Left ventricle myocardium superior (tissue), 1 donor: ENCODE measurements around the gene NYAP1. TPM values are rescaled to one million over a fixed set of nuclear protein-coding genes. Genes with fewer than 3 reads are reported as not detected.
"Not testable (repeated sequence)": the region's sequence is repeated elsewhere in the genome, so short reads cannot be mapped to it uniquely, and the experiment has no call there.

Experiments used
- ATAC-seq: fragments of 200-7000 bp; cut with Tn5 transposase; one replicate; pipeline ENCODE4 v1.9.1; 2020; ENCODE audit warnings: mild to moderate bottlenecking, moderate library complexity
- DNase-seq: peaks from one replicate; pipeline ENCODE4 v3.0.0-alpha.2; 2020
- intact Hi-C: fragments of 100-400 bp; cut with micrococcal nuclease; formaldehyde crosslinking; loops from one replicate; pipeline ENCODE4 v1.11.0; 2022
- long read RNA-seq: library from polyadenylated mRNA; unstranded; transcript quantifications from one replicate; pipeline ENCODE4 v2.0.0, GENCODE V29; 2021
- total RNA-seq: library from RNA; stranded (reverse); fragmentation: NEBNext Ultra II Directional; extraction: Animal tissue kit (Norgen Biotek cat#: 25700); gene quantifications from one replicate; pipeline ENCODE4 v1.2.1, GENCODE V29; 2021
- donor health status: DM: no; HTN: yes; CAD: no; lungs with severe emphysema.

NYAP1 gene
- 0.32 TPM for total RNA-seq
- long read RNA-seq, result 0 reads

- DNase-seq, result peak; percentile 73
Observed at GRCh38 chr7:100483722-100484672, at the start of gene NYAP1. Gene NYAP1, plus strand, starts transcription at chr7:100483927. Its CDS starts 1,385 bp downstream, at chr7:100485312.

DNA sequence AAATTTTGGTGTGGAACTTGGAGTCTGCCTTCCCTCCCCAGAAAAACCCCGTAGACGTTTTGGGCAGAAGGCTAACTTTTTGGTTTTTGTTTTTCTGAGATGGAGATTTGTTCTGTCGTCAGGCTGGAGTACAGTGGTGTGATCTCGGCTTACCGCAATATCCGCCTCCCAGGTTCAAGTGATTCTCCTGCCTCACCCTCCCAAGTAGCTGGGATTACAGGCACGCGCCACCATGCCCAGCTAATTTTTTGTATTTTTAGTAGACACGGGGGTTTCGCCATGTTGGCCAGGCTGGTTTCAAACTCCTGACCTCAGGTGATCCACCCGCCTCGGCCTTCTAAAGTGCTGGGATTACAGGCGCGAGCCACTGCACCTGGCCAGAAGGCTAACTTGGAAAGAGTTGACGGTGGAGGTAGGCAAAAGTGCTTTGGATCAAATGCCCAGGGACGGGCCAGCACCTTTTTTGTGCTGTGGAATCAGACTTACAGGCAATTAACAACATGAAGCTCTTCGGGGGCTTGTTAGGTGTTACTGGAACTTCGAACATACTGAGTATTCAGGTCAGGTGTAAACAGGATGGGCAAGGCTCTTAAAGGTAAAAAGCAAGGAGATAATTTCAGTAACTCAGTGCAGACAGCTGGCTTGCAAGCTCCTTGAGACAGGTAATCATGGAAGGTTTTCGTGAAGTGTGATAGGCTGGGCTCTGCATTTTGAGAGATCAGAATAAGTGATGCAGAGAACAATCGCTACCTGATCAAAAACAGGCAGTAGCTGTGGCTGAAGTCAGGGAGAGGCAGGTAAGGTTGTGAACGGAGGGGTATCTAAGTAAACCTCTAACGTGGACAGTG, 49.2 kb upstream of the NYAP1 start:
- DNase-seq, result no peak
- ATAC-seq, result no peak
- intact Hi-C loops, result no loop called here

More at GRCh38 chr7:100483722-100484672, at the start of gene NYAP1:
- ATAC-seq, result peak; percentile 56
- intact Hi-C loops, result loop anchor here (5.0 kb wide), 1 partner anchor 63 kb away; no protein-coding TSS in a partner anchor

GRCh38 chr7:100435401-100436304, 48.1 kb upstream of the NYAP1 start:
- peak; percentile 41 for ATAC-seq
- DNase-seq, result peak; percentile 55
- intact Hi-C loops, result no loop called here

DNA sequence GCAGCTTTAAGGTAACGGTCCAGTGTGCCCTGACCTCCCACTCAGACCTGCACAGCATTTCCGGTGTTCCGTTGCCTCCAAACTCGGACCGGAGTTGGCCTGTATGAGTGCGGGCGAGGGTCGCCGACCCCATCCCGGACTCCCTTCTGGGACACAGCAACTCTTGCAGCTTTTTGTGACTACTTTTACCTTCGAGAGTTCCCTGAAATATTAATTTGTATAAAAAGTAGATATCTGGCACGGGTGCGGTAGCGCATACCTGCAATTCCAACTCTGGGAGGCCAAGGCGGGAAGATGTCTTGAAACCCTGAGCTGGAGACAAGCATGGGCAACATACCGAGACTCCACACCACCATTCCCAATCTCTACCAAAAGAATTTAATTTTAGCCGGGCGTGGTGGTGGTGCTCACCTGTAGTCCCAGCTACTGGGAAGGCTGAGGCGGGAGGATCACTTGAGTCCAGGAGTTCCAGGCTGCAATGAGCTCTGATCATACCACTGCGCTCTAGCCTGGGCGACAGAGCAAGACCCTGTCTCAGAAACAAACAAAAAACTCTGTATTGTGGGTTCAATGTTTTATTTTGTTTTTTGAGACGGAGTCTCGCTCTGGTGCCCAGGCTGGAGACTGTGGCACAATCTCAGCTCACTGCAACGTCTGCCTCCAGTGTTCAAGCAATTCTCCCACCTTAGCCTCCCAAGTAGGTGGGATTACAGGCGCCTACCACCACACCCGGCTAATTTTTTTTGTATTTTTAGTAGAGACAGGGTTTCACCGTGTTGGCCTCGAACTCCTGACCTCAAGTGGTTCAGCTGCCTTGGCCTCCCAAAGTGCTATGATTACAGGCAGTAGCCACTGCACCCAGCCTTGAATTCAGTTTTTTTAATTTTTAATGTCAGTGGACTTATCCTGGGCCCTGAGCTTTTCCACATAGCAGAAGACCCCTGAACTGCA, 46.3 kb upstream of the NYAP1 start:
- DNase-seq (no peak), ATAC-seq (peak; percentile 2)
- intact Hi-C loops, result no loop called here

- no peak for DNase-seq
- ATAC-seq, result no peak
- intact Hi-C loops, result no loop called here
Observed at GRCh38 chr7:100438172-100438571, 45.6 kb upstream of the NYAP1 start.

DNA sequence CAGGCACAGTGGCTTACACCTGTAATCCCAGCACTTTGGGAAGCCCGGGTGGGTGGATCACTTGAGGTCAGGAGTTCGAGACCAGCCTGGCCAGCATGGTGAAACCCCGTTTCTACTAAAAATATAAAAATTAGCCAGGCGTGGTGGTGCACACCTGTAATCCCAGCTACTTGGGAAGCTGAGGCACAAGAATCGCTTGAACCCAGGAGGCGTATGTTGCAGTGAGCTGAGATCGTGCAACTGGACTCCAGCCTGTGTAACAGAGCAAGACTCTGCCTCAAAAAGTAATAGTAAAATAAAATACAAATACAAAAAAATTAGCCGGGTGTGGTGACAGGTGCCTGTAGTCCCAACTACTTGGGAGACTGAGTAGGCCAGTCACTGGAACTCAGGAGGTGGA, 45.0 kb upstream of the NYAP1 start:
- DNase-seq, intact Hi-C loops, ATAC-seq: not testable (repeated sequence)

- ATAC-seq, DNase-seq, intact Hi-C loops: not testable (repeated sequence)
Observed at GRCh38 chr7:100439244-100439643, 44.5 kb upstream of the NYAP1 start.

- intact Hi-C loops, result no loop called here
- ATAC-seq (no peak), DNase-seq (no peak)
Observed at GRCh38 chr7:100441641-100442535, 41.8 kb upstream of the NYAP1 start.

DNA sequence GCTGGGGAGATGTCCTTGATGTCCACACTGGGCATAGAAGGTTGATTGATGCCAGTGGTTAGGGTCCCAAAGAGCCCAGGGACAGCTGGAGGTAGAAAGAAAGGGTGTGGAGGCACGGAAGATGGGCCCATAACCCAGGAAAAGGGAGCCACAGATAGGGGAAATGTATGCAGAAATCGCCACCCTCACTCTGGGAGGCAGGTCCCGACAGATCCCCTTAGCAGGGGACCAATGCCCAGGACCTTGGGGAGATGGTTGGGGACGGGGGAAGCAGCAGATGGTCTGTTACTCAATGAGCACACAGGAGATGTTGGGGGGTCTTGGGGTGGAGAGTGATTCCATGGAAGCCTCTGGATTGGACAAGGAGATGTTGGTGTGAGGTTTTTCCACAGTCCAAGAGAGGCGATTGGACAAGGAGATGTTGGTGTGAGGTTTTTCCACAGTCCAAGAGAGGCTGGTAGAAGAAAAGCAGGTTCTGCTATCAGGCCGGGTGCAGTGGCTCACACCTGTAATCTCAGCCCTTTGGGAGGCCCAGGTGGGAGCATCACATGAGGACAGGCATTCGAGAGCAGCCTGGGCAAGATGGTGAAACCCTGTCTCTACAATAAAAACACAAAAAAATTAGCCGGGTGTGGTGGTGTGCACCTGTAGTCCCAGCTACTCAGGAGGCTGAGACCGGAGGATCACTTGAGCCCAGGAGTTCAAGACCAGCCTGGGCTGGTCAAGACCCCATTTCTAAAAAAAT, 40.5 kb upstream of the NYAP1 start:
- ATAC-seq, result no peak
- intact Hi-C loops, result no loop called here
- no peak for DNase-seq

- intact Hi-C loops, result no loop called here
- ATAC-seq (peak; percentile 54), DNase-seq (no peak)
Observed at GRCh38 chr7:100444311-100445278, 39.1 kb upstream of the NYAP1 start.

- ATAC-seq (no peak), DNase-seq (no peak)
- intact Hi-C loops, result no loop called here
Observed at GRCh38 chr7:100446040-100446439, 37.7 kb upstream of the NYAP1 start.

- ATAC-seq, DNase-seq, intact Hi-C loops: not testable (repeated sequence)
Observed at GRCh38 chr7:100447363-100447762, 36.4 kb upstream of the NYAP1 start.

- no peak for DNase-seq
- intact Hi-C loops, result no loop called here
- ATAC-seq, result no peak
Observed at GRCh38 chr7:100449190-100449795, 34.4 kb upstream of the NYAP1 start.

DNA sequence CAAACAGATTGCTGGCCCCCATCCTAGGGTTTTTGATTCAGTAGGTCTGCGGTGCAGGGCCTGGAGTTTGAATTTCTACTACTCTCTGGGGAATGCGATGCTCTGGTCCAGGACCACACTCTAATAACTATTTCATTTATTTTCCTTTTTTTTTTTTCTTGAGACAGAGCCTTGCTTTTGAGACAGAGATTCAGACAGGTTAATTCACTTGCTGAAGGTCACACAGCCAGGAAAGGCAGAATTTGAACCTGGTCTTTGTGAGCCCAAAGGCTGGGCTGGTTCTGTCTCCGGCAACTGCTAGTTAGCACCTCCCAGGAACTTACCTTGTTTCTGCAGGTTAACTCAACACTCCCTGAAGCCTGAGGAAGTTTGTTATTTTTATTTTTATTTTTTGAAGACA, 31.2 kb upstream of the NYAP1 start:
- intact Hi-C loops, result no loop called here

More for the DNA sequence above, 31.2 kb upstream of the NYAP1 start:
- ATAC-seq (no peak), DNase-seq (no peak)
